Type B pancreatic cell (in vitro differentiated cells): ENCODE data around the gene RCN2. TPM values are rescaled to one million over a fixed set of nuclear protein-coding genes. Genes with fewer than 3 reads are reported as not detected.

Source experiments
- DNase-seq: peaks from one replicate; pipeline ENCODE4 v3.0.0; 2021; ENCODE audit warnings: mixed read lengths; ENCODE audit not compliant: unreplicated experiment; ENCODE audit errors: extremely low spot score
- H3K27ac Mint-ChIP-seq: 2 replicates; pipeline ENCODE4 v1.8.0; 2021; ENCODE audit warnings: mild to moderate bottlenecking, mixed read lengths
- H3K27me3 Mint-ChIP-seq: 2 replicates; pipeline ENCODE4 v1.8.0; 2021; ENCODE audit warnings: mixed read lengths
- H3K36me3 Mint-ChIP-seq: 2 replicates; pipeline ENCODE4 v1.8.0; 2021; ENCODE audit warnings: mixed read lengths
- H3K4me1 Mint-ChIP-seq: one replicate; pipeline ENCODE4 v1.8.0; 2021; ENCODE audit warnings: mixed read lengths; ENCODE audit not compliant: unreplicated experiment
- H3K4me3 Mint-ChIP-seq: 2 replicates; pipeline ENCODE4 v1.8.0; 2021; ENCODE audit warnings: mild to moderate bottlenecking, mixed read lengths
- H3K9me3 Mint-ChIP-seq: 2 replicates; pipeline ENCODE4 v1.8.0; 2021; ENCODE audit warnings: mixed read lengths
- total RNA-seq: library from RNA; stranded (reverse); gene quantifications from 2 replicates; pipeline ENCODE4 v1.2.1, GENCODE V29; 2021; ENCODE audit warnings: low replicate concordance
- TF ChIP-seq, protein P1 (sequence below): fragments of 200-600 bp; sonication (generic); conservative IDR thresholded peaks from 2 replicates; pipeline ENCODE4 v1.5.0; 2021; ENCODE audit warnings: antibody characterized with exemption, mild to moderate bottlenecking

Gene RCN2
- total RNA-seq, 1 donor from 2014 or later, result 109 TPM

DNA sequence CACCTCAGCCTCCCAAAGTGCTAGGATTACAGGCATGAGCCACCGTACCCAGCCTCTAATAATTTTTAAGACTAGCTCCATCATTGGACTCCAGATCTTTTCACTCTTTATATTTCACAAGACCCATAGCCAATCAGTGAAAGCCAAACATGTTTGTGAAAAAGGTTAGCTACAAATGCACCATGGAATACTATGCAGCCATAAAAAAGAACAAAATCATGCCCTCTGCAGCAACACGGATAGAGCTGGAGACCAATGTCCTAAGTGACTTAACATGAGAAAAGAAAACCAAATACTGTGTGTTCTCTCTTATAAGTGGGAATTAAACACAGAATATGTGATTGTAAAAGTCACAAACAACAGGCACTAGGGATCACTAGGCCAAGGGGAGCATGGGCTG, 29.6 kb upstream of the RCN2 start:
- TF ChIP-seq, protein P1, sequence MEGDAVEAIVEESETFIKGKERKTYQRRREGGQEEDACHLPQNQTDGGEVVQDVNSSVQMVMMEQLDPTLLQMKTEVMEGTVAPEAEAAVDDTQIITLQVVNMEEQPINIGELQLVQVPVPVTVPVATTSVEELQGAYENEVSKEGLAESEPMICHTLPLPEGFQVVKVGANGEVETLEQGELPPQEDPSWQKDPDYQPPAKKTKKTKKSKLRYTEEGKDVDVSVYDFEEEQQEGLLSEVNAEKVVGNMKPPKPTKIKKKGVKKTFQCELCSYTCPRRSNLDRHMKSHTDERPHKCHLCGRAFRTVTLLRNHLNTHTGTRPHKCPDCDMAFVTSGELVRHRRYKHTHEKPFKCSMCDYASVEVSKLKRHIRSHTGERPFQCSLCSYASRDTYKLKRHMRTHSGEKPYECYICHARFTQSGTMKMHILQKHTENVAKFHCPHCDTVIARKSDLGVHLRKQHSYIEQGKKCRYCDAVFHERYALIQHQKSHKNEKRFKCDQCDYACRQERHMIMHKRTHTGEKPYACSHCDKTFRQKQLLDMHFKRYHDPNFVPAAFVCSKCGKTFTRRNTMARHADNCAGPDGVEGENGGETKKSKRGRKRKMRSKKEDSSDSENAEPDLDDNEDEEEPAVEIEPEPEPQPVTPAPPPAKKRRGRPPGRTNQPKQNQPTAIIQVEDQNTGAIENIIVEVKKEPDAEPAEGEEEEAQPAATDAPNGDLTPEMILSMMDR, result no peak
- DNase-seq, result no peak
- peaks cover 17% of the 10 kb centered on the region for H3K4me1 Mint-ChIP-seq
- peaks cover 9% of the 10 kb centered on the region for H3K9me3 Mint-ChIP-seq
- H3K4me3 Mint-ChIP-seq, result no peak overlapping the region
- peaks cover 11% of the 10 kb centered on the region for H3K36me3 Mint-ChIP-seq
- no peaks in the 10 kb centered on the region for H3K27me3 Mint-ChIP-seq
- H3K27ac Mint-ChIP-seq, result no peak overlapping the region

DNA sequence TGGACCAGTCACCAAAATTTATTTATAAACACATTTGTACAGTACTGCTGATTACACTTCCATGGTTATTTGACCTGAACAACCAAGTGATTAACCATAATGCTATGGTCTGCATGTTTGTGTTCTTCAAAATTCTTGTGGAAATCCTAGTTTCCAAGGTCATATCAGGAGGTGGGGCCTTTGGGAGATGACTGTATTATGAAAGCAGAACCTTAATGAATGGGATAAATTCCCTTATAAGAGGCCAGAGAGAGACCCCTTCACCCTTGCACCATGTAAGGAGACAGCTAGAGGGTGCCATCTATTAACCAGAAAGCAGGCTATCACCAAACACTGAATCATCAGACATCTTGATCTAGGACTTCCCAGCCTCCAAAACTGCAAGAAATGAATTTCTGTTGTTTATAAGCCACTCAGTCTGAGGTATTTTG, 28.3 kb upstream of the RCN2 start:
- Mint-ChIP-seq H3K36me3 (peaks cover 4% of the 10 kb centered on the region), H3K9me3 (peaks cover 4% of the 10 kb centered on the region), H3K27ac (peak overlapping the region; percentile 20), H3K27me3 (no peaks in the 10 kb centered on the region), H3K4me1 (peaks cover 17% of the 10 kb centered on the region), H3K4me3 (peak overlapping the region; percentile 95)
- TF ChIP-seq, protein P1, result no peak
- DNase-seq, result no peak

DNA sequence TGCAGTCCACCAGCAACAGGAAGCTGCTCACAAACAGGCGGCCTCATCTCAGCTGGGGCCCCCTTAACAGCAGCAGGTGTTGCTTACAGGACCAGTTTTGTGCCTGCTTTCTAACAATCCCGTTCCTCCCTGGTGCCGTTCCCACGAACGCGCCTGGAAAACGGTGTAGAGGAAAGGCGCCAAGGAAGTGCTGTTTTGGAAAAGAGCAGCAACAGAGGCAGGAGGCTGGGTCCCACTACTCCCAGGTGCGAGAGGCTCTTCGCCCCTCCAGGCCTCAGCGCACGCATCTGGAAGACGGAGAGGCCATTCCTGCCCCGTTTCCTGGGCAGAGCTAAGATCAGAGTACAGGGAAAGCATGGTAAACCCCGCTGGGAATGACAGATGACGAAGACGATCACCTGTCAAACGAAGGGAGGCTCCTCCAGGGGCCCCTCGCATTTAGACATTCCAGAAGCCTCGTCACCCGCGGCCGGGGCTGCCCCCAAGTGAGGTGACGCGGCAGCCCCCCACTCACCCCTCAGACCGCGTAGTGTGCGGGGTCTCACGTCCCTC, 27.0 kb upstream of the RCN2 start:
- TF ChIP-seq, protein P1, result no peak
- Mint-ChIP-seq H3K4me1 (peaks cover 17% of the 10 kb centered on the region), H3K4me3 (peak overlapping the region; percentile 95), H3K36me3 (no peaks in the 10 kb centered on the region), H3K27me3 (no peaks in the 10 kb centered on the region), H3K27ac (peak overlapping the region; percentile 95), H3K9me3 (no peaks in the 10 kb centered on the region)
- DNase-seq, result peak; percentile 70

GRCh38 chr15:76905013-76905839, 26.3 kb upstream of the RCN2 start, which contains the start of gene SCAPER:
Gene SCAPER, minus strand, starts transcription at chr15:76905340. Its CDS starts 21,523 bp downstream, at chr15:76883817.
- DNase-seq, result peak; percentile 94
- H3K36me3 Mint-ChIP-seq, result no peaks in the 10 kb centered on the region
- H3K9me3 Mint-ChIP-seq, result no peaks in the 10 kb centered on the region
- H3K4me1 Mint-ChIP-seq, result peaks cover 17% of the 10 kb centered on the region
- peak within 1 kb of the TSS; percentile 95 for H3K27ac Mint-ChIP-seq
- no peaks in the 10 kb centered on the region for H3K27me3 Mint-ChIP-seq
- TF ChIP-seq, protein P1, result no peak
- H3K4me3 Mint-ChIP-seq, result peak within 1 kb of the TSS; percentile 95

- Mint-ChIP-seq H3K36me3 (no peaks in the 10 kb centered on the region), H3K27ac (peak overlapping the region; percentile 95), H3K27me3 (no peaks in the 10 kb centered on the region), H3K4me1 (peaks cover 17% of the 10 kb centered on the region), H3K4me3 (peak overlapping the region; percentile 95), H3K9me3 (no peaks in the 10 kb centered on the region)
- DNase-seq, result no peak
- TF ChIP-seq, protein P1, result no peak
These were observed 25.7 kb upstream of the RCN2 start for GRCh38 chr15:76905855-76906254.
